NCI-H1417 treated with DMSO at 0.1 percent for 48 hours (cell line): ENCODE data around the gene CHPF2.

Experiments
- DNase-seq: peaks from one replicate; lab custom pipeline; 2025; lab: John Stamatoyannopoulos, UW

Gene CHPF2

GRCh38 chr7:151235091-151235787 is 3.0 kb downstream of the CHPF2 start:
- DNase-seq: no peak

DNA sequence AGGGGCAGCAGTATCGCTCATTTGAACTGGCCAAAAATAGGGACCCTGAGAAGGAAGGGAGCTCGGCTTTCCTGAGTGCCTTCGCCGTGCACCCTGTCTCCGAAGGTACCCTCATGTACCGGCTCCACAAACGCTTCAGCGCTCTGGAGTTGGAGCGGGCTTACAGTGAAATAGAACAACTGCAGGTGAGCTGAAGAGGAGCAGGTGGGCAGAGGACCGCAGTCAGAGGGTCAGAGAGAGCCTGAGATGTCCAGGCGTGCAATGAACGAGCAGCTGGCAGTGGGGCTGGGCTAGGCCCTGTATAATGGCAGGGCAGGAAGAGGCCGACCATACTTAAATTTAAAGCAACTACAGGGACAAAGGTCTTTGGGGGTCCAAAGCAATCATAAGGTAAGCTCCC is 4.1 kb downstream of the CHPF2 start:
- DNase-seq: no peak

DNA sequence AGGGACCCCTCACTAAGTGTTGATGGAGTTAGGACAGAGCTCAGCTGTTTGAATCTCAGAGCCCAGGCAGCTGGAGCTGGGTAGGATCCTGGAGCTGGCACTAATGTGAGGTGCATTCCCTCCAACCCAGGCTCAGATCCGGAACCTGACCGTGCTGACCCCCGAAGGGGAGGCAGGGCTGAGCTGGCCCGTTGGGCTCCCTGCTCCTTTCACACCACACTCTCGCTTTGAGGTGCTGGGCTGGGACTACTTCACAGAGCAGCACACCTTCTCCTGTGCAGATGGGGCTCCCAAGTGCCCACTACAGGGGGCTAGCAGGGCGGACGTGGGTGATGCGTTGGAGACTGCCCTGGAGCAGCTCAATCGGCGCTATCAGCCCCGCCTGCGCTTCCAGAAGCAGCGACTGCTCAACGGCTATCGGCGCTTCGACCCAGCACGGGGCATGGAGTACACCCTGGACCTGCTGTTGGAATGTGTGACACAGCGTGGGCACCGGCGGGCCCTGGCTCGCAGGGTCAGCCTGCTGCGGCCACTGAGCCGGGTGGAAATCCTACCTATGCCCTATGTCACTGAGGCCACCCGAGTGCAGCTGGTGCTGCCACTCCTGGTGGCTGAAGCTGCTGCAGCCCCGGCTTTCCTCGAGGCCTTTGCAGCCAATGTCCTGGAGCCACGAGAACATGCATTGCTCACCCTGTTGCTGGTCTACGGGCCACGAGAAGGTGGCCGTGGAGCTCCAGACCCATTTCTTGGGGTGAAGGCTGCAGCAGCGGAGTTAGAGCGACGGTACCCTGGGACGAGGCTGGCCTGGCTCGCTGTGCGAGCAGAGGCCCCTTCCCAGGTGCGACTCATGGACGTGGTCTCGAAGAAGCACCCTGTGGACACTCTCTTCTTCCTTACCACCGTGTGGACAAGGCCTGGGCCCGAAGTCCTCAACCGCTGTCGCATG is 5.2 kb downstream of the CHPF2 start:
- no peak for DNase-seq

- DNase-seq: no peak
These were observed 6.0 kb downstream of the CHPF2 start for GRCh38 chr7:151238190-151238810.

DNA sequence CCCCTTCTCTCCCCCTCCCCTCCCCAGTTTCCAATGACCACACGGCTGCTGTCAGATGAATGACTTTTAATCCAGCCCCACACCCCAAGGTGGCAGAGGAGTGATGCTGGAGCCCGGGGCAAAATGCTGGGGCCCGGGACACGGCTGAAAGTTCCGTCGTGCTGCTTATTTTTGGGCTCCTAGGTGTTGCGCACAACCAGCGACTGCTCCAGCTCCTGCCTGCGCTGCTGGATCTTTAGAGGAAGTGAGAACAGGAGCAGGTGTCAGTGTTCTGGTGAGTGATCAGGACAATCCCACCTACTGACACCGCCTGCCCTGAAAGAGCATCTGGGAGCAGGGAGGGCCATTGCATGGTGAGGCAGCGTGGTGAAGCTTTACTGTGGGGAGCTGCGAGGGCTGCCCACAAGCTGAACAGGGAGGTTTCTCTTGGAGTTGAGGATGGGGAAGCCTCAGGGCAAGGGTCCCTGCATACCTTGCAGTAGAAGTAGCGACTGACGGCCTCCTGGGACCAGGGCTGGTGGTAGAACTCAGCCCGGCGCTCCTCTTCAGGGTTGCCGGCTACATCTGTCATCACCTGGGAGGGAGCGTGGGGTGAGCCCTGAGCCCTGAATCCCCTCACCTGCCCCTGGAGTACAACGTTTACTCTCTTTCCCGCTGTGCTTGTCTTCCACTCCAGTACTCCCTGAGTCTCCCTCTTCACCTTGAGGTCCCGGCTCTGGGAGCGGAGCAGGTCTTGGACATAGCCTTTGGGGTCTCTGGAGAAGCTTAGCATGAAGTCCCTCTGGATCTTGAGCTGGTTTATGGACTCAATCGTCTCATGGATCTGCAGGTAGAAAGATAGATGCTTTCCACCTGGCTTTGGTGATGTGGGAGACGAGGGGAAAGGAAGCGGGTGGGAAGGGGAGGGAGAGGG is 6.9 kb downstream of the CHPF2 start:
- DNase-seq: no peak

GRCh38 chr7:151239837-151240459 is 7.7 kb downstream of the CHPF2 start:
- DNase-seq: no peak

DNA sequence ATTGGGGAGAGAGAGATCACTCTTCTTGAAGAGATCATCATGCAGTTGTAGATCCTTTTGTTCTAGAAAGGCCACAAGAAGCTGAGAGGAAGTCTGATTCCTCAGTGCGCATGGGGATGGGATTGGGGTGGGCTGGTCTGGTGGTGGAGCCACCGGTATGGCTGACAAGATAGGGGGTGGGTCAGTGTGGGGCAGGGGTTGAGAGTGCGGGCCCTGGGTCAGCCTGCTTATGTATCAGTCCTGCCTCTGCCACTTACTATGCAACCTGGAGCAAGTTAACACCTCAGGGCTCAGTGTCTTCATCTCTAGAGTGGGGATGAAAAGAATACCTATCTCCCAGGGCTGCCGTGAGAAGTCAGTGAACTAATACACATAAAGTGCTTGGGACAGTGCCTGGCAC is 8.3 kb downstream of the CHPF2 start:
- DNase-seq: no peak

DNA sequence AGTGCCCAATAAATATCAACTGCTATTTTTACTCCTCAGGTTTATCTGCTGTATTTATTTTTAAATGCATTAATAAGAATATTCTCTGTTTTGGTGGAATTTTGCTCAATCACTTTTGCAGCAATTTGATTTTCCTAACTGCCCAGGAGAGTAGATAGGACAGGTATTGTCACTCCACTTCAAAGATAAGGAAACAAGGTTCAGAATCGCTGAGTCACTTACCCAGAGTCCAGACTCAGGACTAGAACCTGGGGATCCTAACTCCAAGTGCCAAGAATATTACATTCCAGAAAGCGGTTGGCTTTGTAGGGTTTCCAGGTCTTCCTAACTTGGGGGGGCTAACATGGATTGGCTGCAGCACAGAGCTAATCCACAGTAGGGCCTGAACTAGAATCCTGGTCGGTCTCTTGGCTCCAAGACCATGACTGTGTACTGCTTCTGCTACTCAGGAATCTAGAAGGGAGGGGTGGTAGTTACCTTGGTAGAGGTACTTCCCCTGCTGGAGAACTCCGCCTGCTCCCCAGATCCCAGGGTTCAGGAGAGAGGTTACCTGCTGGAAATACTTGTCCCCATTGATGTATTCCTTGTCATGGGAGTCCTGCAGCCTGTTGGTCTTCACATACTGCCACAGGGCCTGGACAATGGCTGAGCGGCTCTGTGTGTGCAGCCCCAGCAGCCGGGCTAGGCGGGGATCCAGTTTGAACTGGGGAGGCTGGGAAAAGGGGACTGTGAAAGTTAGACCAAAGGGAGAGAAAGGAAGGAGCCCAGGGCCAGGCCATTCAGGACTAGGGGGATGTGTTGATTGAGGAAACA is 8.9 kb downstream of the CHPF2 start:
- no peak for DNase-seq

- DNase-seq: no peak
These were observed 9.4 kb downstream of the CHPF2 start for GRCh38 chr7:151241755-151242096.

DNA sequence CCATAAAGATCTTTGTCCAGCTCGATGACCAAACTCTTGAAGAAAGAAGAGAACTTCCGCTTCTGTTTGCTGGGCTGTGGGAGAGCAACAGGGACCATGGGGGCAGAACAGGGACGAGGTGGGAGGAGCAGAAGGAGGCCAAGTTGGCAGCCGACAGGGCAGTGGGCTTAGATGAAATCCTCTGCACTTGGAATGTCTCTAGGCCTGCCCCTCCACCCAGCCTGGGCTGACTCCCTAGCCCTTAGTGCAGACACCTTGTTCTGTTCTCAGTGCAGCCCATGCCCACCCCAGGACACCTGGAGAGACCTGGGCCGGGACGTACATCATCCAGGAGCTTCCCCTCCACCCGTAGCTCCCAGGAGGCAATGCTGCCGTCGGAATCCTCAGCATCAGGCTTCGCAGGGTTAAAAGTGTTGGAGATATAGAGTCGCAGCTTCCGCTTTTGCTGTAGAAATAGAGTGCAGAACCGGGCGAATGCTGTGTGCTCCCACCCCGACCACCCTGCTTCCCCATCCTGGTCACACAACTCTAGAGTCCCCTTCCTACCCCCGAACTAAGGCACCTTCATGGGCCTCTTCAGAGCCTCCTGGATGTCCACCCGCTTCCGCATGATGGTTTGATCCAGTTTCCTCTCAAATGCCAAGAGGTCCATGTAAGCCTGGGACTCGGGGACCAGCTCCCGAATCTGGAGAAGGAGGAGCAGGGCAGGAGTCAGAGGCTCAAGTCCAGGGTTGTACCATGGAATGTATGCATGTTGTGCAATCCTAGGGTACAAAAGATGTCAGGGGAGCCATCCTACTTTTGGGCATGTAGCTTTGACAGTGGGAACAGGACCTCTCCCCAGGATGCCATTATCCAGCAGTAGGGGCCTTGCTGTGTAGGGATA is 10.1 kb downstream of the CHPF2 start:
- no peak for DNase-seq

DNA sequence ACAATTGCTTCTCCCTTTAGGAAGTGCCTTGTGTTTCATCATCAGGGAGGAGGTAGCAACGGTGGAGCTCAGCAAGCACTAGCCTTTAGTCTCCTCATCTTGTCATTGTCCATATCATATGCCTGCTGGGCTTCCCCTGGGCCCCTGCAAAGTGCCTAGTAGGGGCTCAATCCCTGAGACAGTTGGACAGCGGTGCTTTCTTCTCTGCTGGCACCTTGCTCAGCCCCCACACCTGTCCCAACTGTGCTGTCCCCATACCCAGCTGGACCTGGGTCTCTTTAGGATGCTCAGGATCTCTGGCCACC is 10.7 kb downstream of the CHPF2 start:
- DNase-seq: no peak

- DNase-seq: no peak
These were observed 11.3 kb downstream of the CHPF2 start for GRCh38 chr7:151243408-151244195.

- no peak for DNase-seq
These were observed 12.0 kb downstream of the CHPF2 start for GRCh38 chr7:151244196-151244840.

- no peak for DNase-seq
These were observed 12.6 kb downstream of the CHPF2 start for GRCh38 chr7:151244841-151245346.

DNA sequence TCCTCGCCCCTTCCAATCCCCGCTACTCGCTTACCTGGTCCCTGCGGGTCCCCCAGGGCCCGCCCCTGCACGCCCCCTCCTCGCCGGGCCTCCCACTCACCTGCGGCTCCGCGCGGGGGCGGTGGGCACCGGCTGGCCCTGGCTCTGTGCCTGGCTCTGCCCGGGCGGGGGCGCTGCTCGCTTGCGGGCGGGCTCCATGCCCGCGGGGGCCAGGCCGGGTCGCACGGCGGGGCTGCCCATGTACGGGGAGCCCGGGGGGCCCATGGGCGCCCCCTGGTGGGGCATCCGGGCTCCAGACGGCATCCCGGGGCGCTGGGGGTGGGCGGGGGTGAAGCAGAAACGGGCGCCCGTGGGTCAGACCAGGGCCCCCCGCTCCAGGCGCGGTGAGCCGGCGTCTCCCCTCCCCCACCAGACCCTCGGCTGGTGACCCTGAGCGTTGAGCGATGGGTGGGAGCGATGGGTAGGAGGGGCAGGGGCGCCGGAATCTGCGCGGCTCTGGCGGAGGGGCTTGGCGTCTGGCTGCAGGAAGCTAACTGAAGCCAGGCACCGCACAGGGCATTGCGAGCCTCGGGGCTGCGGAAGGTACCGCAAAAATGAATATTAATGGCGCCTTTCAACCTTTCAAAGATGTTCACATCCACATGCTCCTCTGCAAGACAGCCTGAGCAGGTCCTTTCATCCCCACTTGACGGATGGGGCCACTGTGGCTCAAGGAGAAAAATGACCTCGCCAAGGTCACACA is 13.2 kb downstream of the CHPF2 start:
- no peak for DNase-seq

DNA sequence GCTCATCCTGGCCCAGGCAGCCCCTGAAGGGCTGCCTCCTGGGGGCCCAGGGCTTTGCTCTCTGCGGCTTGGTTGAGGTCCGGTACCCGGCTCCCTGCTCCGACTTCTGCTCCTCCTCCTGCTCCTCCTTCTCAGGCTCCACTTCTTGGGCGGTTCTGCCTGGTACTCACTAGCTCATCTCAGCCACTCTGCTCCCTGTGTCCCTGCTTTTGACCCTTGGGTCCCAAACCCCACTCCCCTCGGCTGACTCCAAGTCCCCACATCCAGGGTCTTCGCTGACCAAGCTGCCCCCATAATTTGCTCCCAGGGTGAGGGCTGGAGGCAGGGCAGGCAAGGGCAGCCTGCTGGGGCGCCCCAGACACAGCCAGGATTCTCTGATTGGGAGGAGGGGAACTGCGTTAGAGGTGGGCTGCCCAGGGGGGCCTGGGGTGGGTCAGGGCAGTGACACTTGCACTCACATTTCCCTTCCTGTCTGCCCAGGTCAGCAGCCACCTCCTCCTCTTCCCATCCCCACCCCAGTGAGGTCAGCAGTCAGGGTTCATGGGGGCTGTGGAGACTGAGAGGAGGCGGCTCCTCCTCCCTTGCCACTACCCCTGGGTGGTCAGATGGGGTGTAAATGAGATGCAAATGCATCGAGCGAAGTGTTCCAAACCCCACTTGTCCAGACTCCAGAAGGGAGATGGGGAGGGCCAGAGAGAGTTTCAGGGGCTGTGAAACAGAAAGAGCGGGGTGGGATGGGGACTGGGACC is 14.0 kb downstream of the CHPF2 start:
- no peak for DNase-seq
